Muscle layer of duodenum (tissue), 2 donors: Measurements from ENCODE around the gene MAP4K1.

Experiments
- H3K27ac ChIP-seq: one replicate; pipeline ENCODE4 v1.7.0; 2013; ENCODE audit warnings: mild to moderate bottlenecking, low read length
- H3K27me3 ChIP-seq: one replicate; pipeline ENCODE4 v1.7.0; 2013; ENCODE audit warnings: low read depth, mild to moderate bottlenecking, control low read depth, low read length
- H3K36me3 ChIP-seq, 2 donors: one replicate each; pipeline ENCODE4 v1.7.0; 2013; ENCODE audit warnings: low read length in 2 of 2, control low read depth in 1 of 2, mild to moderate bottlenecking in 1 of 2; ENCODE audit not compliant: insufficient read depth in 2 of 2, control insufficient read depth in 1 of 2
- H3K4me1 ChIP-seq, 2 donors: one replicate each; pipeline ENCODE4 v1.7.0; 2013; ENCODE audit warnings: low read length in 2 of 2, mild to moderate bottlenecking in 2 of 2, control low read depth in 1 of 2, moderate library complexity in 1 of 2; ENCODE audit not compliant: insufficient read depth in 2 of 2, control insufficient read depth in 1 of 2
- H3K4me3 ChIP-seq, 2 donors: one replicate each; pipeline ENCODE4 v1.7.0; 2013; ENCODE audit warnings: low read length in 2 of 2, low read depth in 1 of 2, mild to moderate bottlenecking in 1 of 2
- H3K9me3 ChIP-seq, 2 donors: one replicate each; pipeline ENCODE4 v1.7.0; 2013; ENCODE audit warnings: low read length in 2 of 2, control low read depth in 1 of 2, mild to moderate bottlenecking in 1 of 2; ENCODE audit not compliant: control insufficient read depth in 1 of 2
- donor health status: healthy.

Gene MAP4K1

GRCh38 chr19:38617764-38618589 is at the start of gene MAP4K1:
MAP4K1 (minus strand) TSS chr19:38617953; CDS start chr19:38617895, 58 bp downstream.
- Histone ChIP-seq H3K9me3 (no peaks in the 10 kb centered on the region), H3K27ac (peak within 1 kb of the TSS; percentile 51)

GRCh38 chr19:38666663-38667511 is 49.1 kb upstream of the MAP4K1 start:
- H3K27ac ChIP-seq: peak overlapping the region; percentile 93
- no peaks in the 10 kb centered on the region for H3K27me3 ChIP-seq
- peak overlapping the region; percentile 12 to 29 for H3K4me3 ChIP-seq
- peaks cover 74 to 98% of the 10 kb centered on the region in 2 donors for H3K4me1 ChIP-seq
- H3K9me3 ChIP-seq: no peaks in the 10 kb centered on the region
- peaks cover 3 to 12% of the 10 kb centered on the region in 2 donors for H3K36me3 ChIP-seq

More at GRCh38 chr19:38617764-38618589, at the start of gene MAP4K1:
- peak within 1 kb of the TSS; percentile 92 to 96 for H3K4me3 ChIP-seq
- peaks cover 6 to 17% of the 10 kb centered on the region in 2 donors for H3K36me3 ChIP-seq
- peaks cover 8 to 27% of the 10 kb centered on the region in 2 donors for H3K4me1 ChIP-seq
- no peaks in the 10 kb centered on the region for H3K27me3 ChIP-seq

- H3K27ac ChIP-seq: peak overlapping the region; percentile 93
- peak overlapping the region in 1 of 2 donors; percentile 29 for H3K4me3 ChIP-seq
- no peaks in the 10 kb centered on the region for H3K27me3 ChIP-seq
- no peaks in the 10 kb centered on the region for H3K9me3 ChIP-seq
- peaks cover 3 to 12% of the 10 kb centered on the region in 2 donors for H3K36me3 ChIP-seq
- H3K4me1 ChIP-seq: peaks cover 72 to 92% of the 10 kb centered on the region in 2 donors
Observed at GRCh38 chr19:38665950-38666662, 48.4 kb upstream of the MAP4K1 start.

- H3K27me3 ChIP-seq: no peaks in the 10 kb centered on the region
- H3K36me3 ChIP-seq: peaks cover 3 to 12% of the 10 kb centered on the region in 2 donors
- peaks cover 74 to 85% of the 10 kb centered on the region in 2 donors for H3K4me1 ChIP-seq
- peak overlapping the region; percentile 93 for H3K27ac ChIP-seq
- peak overlapping the region in 1 of 2 donors; percentile 2 for H3K4me3 ChIP-seq
- no peaks in the 10 kb centered on the region for H3K9me3 ChIP-seq
Observed at GRCh38 chr19:38665219-38665931, 47.6 kb upstream of the MAP4K1 start.

GRCh38 chr19:38664503-38665211 is 46.9 kb upstream of the MAP4K1 start:
- no peaks in the 10 kb centered on the region for H3K27me3 ChIP-seq
- H3K36me3 ChIP-seq: peaks cover 0 to 12% of the 10 kb centered on the region in 2 donors
- H3K4me3 ChIP-seq: peak overlapping the region in 1 of 2 donors; percentile 2
- H3K9me3 ChIP-seq: no peaks in the 10 kb centered on the region
- H3K4me1 ChIP-seq: peaks cover 68 to 82% of the 10 kb centered on the region in 2 donors
- peak overlapping the region; percentile 93 for H3K27ac ChIP-seq

- Histone ChIP-seq H3K27me3 (no peaks in the 10 kb centered on the region), H3K9me3 (no peaks in the 10 kb centered on the region), H3K4me3 (peak overlapping the region in 1 of 2 donors; percentile 2), H3K4me1 (peaks cover 69 to 82% of the 10 kb centered on the region in 2 donors), H3K36me3 (peaks cover 0 to 12% of the 10 kb centered on the region in 2 donors), H3K27ac (peak overlapping the region; percentile 93)
Observed at GRCh38 chr19:38663957-38664502, 46.3 kb upstream of the MAP4K1 start.

- Histone ChIP-seq H3K9me3 (no peaks in the 10 kb centered on the region), H3K4me3 (no peak overlapping the region), H3K4me1 (peaks cover 72 to 78% of the 10 kb centered on the region in 2 donors), H3K27ac (peak overlapping the region; percentile 93), H3K36me3 (peaks cover 0 to 15% of the 10 kb centered on the region in 2 donors), H3K27me3 (no peaks in the 10 kb centered on the region)
Observed at GRCh38 chr19:38663156-38663651, 45.5 kb upstream of the MAP4K1 start.

GRCh38 chr19:38662537-38663155 is 44.9 kb upstream of the MAP4K1 start:
- no peak overlapping the region for H3K4me3 ChIP-seq
- H3K27ac ChIP-seq: peak overlapping the region; percentile 68
- H3K9me3 ChIP-seq: no peaks in the 10 kb centered on the region
- H3K27me3 ChIP-seq: no peaks in the 10 kb centered on the region
- H3K36me3 ChIP-seq: peaks cover 0 to 20% of the 10 kb centered on the region in 2 donors
- peaks cover 77 to 78% of the 10 kb centered on the region in 2 donors for H3K4me1 ChIP-seq

GRCh38 chr19:38661996-38662395 is 44.2 kb upstream of the MAP4K1 start:
- H3K36me3 ChIP-seq: peaks cover 0 to 20% of the 10 kb centered on the region in 2 donors
- no peaks in the 10 kb centered on the region for H3K9me3 ChIP-seq
- no peaks in the 10 kb centered on the region for H3K27me3 ChIP-seq
- peaks cover 75 to 78% of the 10 kb centered on the region in 2 donors for H3K4me1 ChIP-seq
- peak overlapping the region; percentile 68 for H3K27ac ChIP-seq
- no peak overlapping the region for H3K4me3 ChIP-seq
